ENCODE measurements around the gene ARL15.

DNA sequence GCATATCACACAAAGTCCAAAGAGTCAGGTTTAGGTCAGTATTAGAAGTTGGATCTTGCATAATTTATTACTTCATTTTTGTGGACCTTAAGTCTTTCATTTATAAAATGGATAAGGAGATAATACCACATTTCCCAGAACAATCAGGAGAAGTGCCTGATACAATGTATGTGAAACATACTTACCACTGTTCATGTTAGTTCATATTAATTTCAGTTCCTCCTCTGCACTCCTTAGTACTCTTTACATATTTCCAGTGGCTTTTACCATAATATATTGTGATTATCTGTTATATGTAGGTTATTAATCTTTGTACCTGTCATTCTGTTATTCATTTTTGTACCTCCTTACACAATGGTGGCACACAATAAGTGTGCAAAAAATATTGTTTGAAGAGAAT is 214.4 kb downstream of the ARL15 start:
- TF ChIP-seq, protein P1, sequence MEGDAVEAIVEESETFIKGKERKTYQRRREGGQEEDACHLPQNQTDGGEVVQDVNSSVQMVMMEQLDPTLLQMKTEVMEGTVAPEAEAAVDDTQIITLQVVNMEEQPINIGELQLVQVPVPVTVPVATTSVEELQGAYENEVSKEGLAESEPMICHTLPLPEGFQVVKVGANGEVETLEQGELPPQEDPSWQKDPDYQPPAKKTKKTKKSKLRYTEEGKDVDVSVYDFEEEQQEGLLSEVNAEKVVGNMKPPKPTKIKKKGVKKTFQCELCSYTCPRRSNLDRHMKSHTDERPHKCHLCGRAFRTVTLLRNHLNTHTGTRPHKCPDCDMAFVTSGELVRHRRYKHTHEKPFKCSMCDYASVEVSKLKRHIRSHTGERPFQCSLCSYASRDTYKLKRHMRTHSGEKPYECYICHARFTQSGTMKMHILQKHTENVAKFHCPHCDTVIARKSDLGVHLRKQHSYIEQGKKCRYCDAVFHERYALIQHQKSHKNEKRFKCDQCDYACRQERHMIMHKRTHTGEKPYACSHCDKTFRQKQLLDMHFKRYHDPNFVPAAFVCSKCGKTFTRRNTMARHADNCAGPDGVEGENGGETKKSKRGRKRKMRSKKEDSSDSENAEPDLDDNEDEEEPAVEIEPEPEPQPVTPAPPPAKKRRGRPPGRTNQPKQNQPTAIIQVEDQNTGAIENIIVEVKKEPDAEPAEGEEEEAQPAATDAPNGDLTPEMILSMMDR (IDR thresholded peaks at IDR 0.05; ENCODE audit: extremely low read depth in 1 of 2, insufficient read depth in 1 of 2, low read depth in 1 of 2, low read length in 2 of 2): no peak
- no peak for TF ChIP-seq MYC (IDR thresholded peaks at IDR 0.05; ENCODE audit: low read depth, low read length)

All from endothelial cell of umbilical vein (primary cell).